HCT116 (cell line): ENCODE results near the gene WWTR1.

Source experiments
- ATF3 ChIP-seq: IDR thresholded peaks from 2 replicates; pipeline ENCODE4 v1.6.1; 2012
- CTCF ChIP-seq, 3 experiments: fragments of 200-600 bp in 1 of 3; sonication (generic) in 1 of 3; IDR thresholded peaks in 2 of 3; conservative IDR thresholded peaks in 1 of 3; 2 replicates each; pipeline ENCODE4 v1.5.1; 2012 to 2017; ENCODE audit warnings: low read depth in 2 of 3, low read length in 2 of 3, antibody characterized with exemption in 1 of 3, borderline replicate concordance in 1 of 3, control low read depth in 1 of 3, mild to moderate bottlenecking in 1 of 3, mixed read lengths in 1 of 3, mixed run types in 1 of 3, moderate library complexity in 1 of 3; ENCODE audit not compliant: insufficient read depth in 1 of 3
- EZH2 ChIP-seq: fragments of 200-600 bp; sonication (generic); IDR thresholded peaks from 2 replicates; pipeline ENCODE4 v1.6.1; 2017; ENCODE audit warnings: antibody characterized with exemption, mixed run types
- EZH2phosphoT487 ChIP-seq: fragments of 200-600 bp; IDR thresholded peaks from 2 replicates; pipeline ENCODE4 v1.6.1; 2018; ENCODE audit warnings: antibody characterized with exemption, borderline replicate concordance
- MAX ChIP-seq: IDR thresholded peaks from 2 replicates; pipeline ENCODE4 v1.6.1; 2012
- POLR2A ChIP-seq: IDR thresholded peaks from 2 replicates; pipeline ENCODE4 v1.7.0; 2011; ENCODE audit warnings: borderline replicate concordance; ENCODE audit not compliant: insufficient read depth, insufficient read length; ENCODE audit errors: extremely low read depth
- POLR2AphosphoS5 ChIP-seq: IDR thresholded peaks from 2 replicates; pipeline ENCODE4 v1.6.1; 2011; ENCODE audit warnings: mild to moderate bottlenecking, low read depth, low read length, moderate library complexity
- RAD21 ChIP-seq: IDR thresholded peaks from 2 replicates; pipeline ENCODE4 v1.6.1; 2012; ENCODE audit warnings: low read depth, mild to moderate bottlenecking
- REST ChIP-seq: IDR thresholded peaks from 2 replicates; pipeline ENCODE4 v1.6.1; 2012; ENCODE audit warnings: low read depth
- SRF ChIP-seq: IDR thresholded peaks from 2 replicates; pipeline ENCODE4 v1.6.1; 2012; ENCODE audit warnings: low read depth
- TCF7L2 ChIP-seq: IDR thresholded peaks from 2 replicates; pipeline ENCODE4 v1.7.0; 2011; ENCODE audit warnings: borderline replicate concordance, inconsistent platforms; ENCODE audit not compliant: insufficient read depth, insufficient read length; ENCODE audit errors: extremely low read depth
- YY1 ChIP-seq: IDR thresholded peaks from 2 replicates; pipeline ENCODE4 v1.6.1; 2011; ENCODE audit warnings: low read length, low read depth, moderate library complexity, mild to moderate bottlenecking; ENCODE audit not compliant: insufficient replicate concordance; ENCODE audit errors: extremely low read depth
- ZBTB33 ChIP-seq: IDR thresholded peaks from 2 replicates; pipeline ENCODE4 v1.6.1; 2011; ENCODE audit warnings: mild to moderate bottlenecking, low read length, moderate library complexity; ENCODE audit not compliant: insufficient replicate concordance; ENCODE audit errors: extremely low read depth

GRCh38 chr3:149611149-149611548, 46.7 kb downstream of the WWTR1 start:
- TF ChIP-seq EZH2 = no peak
- no peak for TF ChIP-seq CTCF (IDR thresholded peaks at IDR 0.05 in 2 of 3, conservative IDR thresholded peaks at IDR 0.05 in 1 of 3; ENCODE audit: borderline replicate concordance in 1 of 3, insufficient read depth in 1 of 3, low read depth in 2 of 3, low read length in 2 of 3)
- TF ChIP-seq POLR2A = no peak
- TF ChIP-seq MAX = no peak
- no peak for TF ChIP-seq REST
- TF ChIP-seq RAD21 = no peak
- no peak for TF ChIP-seq TCF7L2
- TF ChIP-seq ATF3 = no peak
- no peak for TF ChIP-seq POLR2AphosphoS5
- TF ChIP-seq EZH2phosphoT487 = no peak
- TF ChIP-seq ZBTB33 = no peak
- no peak for TF ChIP-seq YY1
- no peak for TF ChIP-seq SRF
